ENCODE measurements around the gene SURF1. TPM values are rescaled to one million over a fixed set of nuclear protein-coding genes. Genes with fewer than 3 reads are reported as not detected.

Gene SURF1
- total and polyA plus RNA-seq, 9 of the 15 experiments (the other 6 are each of a cell fraction or from before 2014, with no cell fraction given): 16.1 to 31.3 (median 20.9) TPM

DNA sequence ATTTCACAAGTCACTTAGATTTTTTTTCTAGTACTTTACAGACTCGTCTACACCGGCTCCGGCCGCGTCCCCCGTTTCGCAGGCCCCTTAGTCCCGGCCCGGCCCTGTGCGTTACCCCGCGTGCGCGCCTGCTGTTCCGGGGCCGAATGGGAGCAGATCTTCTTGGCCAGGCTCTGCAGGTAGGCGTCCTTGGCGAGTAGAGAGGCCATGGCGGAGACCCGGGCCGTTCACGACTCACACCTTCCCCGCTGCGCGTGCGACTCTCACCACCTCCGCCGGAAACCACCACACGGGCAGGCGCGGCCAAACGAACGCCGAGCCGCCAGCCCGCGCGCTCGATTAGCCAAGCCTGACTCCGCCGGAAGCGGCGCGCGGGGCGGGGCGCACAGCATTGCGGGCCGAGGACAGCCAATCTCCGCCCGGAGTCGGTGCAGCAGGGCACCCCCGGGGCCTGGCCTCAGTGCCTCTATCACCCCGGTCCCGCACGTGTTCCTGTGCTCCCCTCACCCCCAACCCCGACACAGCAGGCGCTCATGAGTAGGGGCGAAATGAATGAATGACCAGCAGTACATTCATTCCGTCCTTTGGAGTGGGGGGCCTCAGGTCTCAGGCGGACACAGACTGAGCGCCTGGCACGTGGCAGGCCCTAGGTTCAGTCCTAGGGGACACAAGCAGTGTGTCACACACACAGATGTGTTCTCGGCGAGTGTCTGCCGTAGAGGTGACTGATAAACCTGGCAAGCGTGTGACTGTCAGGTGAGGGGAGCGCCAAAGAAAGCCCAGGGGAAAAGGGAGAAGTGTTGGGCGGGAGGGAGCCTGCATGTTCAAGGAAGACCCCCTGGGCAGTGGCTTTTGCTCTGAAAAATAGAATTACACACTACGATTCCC lies 20.1 kb downstream of the SURF1 start, which contains the start of gene SURF6 (continued):
- TF ChIP-seq BHLHE40 (IDR thresholded peaks at IDR 0.05; ENCODE audit: low read length) (peak; percentile 94), BRF1 (IDR thresholded peaks at IDR 0.05; ENCODE audit: borderline replicate concordance, extremely low read depth, insufficient read length) (no peak), YBX1 (IDR thresholded peaks at IDR 0.05) (no peak), NFIX (CRISPR knock-in tag; IDR thresholded peaks at IDR 0.05; ENCODE audit: low read depth) (no peak), GATAD2A (IDR thresholded peaks at IDR 0.05) (peak; percentile 47; the same call in 1 of the 2 replicates), XRCC5 (IDR thresholded peaks at IDR 0.05; ENCODE audit: low read depth, low read length) (peak; percentile 100), MECOM (CRISPR knock-in tag; IDR thresholded peaks at IDR 0.05) (no peak), ZNF232 (CRISPR knock-in tag; IDR thresholded peaks at IDR 0.05) (no peak), TGIF2 (CRISPR knock-in tag; IDR thresholded peaks at IDR 0.05) (peak; percentile 54; the same call in 1 of the 2 replicates), ZNF583 (CRISPR knock-in tag; IDR thresholded peaks at IDR 0.05) (peak; percentile 23; the same call in 1 of the 2 replicates), ZNF143 (CRISPR knock-in tag; IDR thresholded peaks at IDR 0.05) (peak; percentile 41; the same call in 1 of the 2 replicates), RCOR1 (IDR thresholded peaks at IDR 0.05; ENCODE audit: borderline replicate concordance in 1 of 2, low read depth in 2 of 2, low read length in 2 of 2) (peak; percentile 46 to 63; a peak in 3 of 4 replicates)
- TF ChIP-seq, protein P1, sequence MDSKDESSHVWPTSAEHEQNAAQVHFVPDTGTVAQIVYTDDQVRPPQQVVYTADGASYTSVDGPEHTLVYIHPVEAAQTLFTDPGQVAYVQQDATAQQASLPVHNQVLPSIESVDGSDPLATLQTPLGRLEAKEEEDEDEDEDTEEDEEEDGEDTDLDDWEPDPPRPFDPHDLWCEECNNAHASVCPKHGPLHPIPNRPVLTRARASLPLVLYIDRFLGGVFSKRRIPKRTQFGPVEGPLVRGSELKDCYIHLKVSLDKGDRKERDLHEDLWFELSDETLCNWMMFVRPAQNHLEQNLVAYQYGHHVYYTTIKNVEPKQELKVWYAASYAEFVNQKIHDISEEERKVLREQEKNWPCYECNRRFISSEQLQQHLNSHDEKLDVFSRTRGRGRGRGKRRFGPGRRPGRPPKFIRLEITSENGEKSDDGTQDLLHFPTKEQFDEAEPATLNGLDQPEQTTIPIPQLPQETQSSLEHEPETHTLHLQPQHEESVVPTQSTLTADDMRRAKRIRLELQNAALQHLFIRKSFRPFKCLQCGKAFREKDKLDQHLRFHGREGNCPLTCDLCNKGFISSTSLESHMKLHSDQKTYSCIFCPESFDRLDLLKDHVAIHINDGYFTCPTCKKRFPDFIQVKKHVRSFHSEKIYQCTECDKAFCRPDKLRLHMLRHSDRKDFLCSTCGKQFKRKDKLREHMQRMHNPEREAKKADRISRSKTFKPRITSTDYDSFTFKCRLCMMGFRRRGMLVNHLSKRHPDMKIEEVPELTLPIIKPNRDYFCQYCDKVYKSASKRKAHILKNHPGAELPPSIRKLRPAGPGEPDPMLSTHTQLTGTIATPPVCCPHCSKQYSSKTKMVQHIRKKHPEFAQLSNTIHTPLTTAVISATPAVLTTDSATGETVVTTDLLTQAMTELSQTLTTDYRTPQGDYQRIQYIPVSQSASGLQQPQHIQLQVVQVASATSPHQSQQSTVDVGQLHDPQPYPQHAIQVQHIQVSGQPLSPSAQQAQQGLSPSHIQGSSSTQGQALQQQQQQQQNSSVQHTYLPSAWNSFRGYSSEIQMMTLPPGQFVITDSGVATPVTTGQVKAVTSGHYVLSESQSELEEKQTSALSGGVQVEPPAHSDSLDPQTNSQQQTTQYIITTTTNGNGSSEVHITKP (IDR thresholded peaks at IDR 0.05; ENCODE audit: partially characterized antibody): peak; percentile 39
- TF ChIP-seq, protein P2, sequence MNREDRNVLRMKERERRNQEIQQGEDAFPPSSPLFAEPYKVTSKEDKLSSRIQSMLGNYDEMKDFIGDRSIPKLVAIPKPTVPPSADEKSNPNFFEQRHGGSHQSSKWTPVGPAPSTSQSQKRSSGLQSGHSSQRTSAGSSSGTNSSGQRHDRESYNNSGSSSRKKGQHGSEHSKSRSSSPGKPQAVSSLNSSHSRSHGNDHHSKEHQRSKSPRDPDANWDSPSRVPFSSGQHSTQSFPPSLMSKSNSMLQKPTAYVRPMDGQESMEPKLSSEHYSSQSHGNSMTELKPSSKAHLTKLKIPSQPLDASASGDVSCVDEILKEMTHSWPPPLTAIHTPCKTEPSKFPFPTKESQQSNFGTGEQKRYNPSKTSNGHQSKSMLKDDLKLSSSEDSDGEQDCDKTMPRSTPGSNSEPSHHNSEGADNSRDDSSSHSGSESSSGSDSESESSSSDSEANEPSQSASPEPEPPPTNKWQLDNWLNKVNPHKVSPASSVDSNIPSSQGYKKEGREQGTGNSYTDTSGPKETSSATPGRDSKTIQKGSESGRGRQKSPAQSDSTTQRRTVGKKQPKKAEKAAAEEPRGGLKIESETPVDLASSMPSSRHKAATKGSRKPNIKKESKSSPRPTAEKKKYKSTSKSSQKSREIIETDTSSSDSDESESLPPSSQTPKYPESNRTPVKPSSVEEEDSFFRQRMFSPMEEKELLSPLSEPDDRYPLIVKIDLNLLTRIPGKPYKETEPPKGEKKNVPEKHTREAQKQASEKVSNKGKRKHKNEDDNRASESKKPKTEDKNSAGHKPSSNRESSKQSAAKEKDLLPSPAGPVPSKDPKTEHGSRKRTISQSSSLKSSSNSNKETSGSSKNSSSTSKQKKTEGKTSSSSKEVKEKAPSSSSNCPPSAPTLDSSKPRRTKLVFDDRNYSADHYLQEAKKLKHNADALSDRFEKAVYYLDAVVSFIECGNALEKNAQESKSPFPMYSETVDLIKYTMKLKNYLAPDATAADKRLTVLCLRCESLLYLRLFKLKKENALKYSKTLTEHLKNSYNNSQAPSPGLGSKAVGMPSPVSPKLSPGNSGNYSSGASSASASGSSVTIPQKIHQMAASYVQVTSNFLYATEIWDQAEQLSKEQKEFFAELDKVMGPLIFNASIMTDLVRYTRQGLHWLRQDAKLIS (CRISPR knock-in tag; IDR thresholded peaks at IDR 0.05): peak; percentile 78
- TF ChIP-seq, protein P3, sequence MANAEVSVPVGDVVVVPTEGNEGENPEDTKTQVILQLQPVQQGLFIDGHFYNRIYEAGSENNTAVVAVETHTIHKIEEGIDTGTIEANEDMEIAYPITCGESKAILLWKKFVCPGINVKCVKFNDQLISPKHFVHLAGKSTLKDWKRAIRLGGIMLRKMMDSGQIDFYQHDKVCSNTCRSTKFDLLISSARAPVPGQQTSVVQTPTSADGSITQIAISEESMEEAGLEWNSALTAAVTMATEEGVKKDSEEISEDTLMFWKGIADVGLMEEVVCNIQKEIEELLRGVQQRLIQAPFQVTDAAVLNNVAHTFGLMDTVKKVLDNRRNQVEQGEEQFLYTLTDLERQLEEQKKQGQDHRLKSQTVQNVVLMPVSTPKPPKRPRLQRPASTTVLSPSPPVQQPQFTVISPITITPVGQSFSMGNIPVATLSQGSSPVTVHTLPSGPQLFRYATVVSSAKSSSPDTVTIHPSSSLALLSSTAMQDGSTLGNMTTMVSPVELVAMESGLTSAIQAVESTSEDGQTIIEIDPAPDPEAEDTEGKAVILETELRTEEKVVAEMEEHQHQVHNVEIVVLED (CRISPR knock-in tag; IDR thresholded peaks at IDR 0.05): peak; percentile 85
